RWPE1 (cell line): ENCODE data around the gene XPNPEP2.
A peak's percentile ranks its signal among the peaks of the same experiment; 100 is the strongest.

Experiments used
- CTCF ChIA-PET: fragments of 350-600 bp; sonication (Branson Sonifier 250); formaldehyde crosslinking; extraction: SDS; loops from one replicate; lab custom pipeline; 2021; lab: Yijun Ruan, JAX
- POLR2A ChIA-PET: fragments of 400-600 bp; formaldehyde crosslinking; extraction: SDS; loops from one replicate; lab custom pipeline; 2020; ENCODE audit warnings: antibody characterized with exemption; ENCODE audit not compliant: low non-redundant PET; lab: Yijun Ruan, JAX
- DNase-seq: peaks from one replicate; pipeline ENCODE4 v3.0.0; 2012; ENCODE audit warnings: low spot score
- H3K27ac ChIP-seq: fragments of 450-650 bp; 2 replicates; pipeline ENCODE4 v1.5.1; 2017
- CTCF ChIP-seq: fragments of 450-650 bp; conservative IDR thresholded peaks from 2 replicates; pipeline ENCODE4 v1.5.1; 2017; ENCODE audit warnings: low read depth, mild to moderate bottlenecking

XPNPEP2 gene

GRCh38 chrX:129704491-129704890 lies 34.3 kb upstream of the XPNPEP2 start:
- ChIA-PET CTCF (interaction anchor here (0.6 kb wide), 1 partner anchor 1765 kb away, joined by 6 read pairs; no protein-coding TSS in a partner anchor), POLR2A (no interaction called here)
- H3K27ac ChIP-seq, result no peak overlapping the region
- DNase-seq, result no peak
- no peak for TF ChIP-seq CTCF

GRCh38 chrX:129705377-129705925 lies 33.3 kb upstream of the XPNPEP2 start:
- TF ChIP-seq CTCF, result no peak
- no peak overlapping the region for H3K27ac ChIP-seq
- no peak for DNase-seq
- ChIA-PET POLR2A (no interaction called here), CTCF (interaction anchor here (0.6 kb wide), 2 partner anchors 32 to 1766 kb away, joined by 3 to 6 read pairs; no protein-coding TSS in a partner anchor)

GRCh38 chrX:129705988-129706387 lies 32.8 kb upstream of the XPNPEP2 start:
- H3K27ac ChIP-seq, result no peak overlapping the region
- POLR2A ChIA-PET, result no interaction called here
- CTCF ChIA-PET, result no interaction called here
- no peak for DNase-seq
- no peak for TF ChIP-seq CTCF

GRCh38 chrX:129706400-129707072 lies 32.2 kb upstream of the XPNPEP2 start:
- H3K27ac ChIP-seq, result 0 out of 2 replicates have a peak overlapping the region, but pooled peaks have one; percentile 10
- DNase-seq, result no peak
- no peak for TF ChIP-seq CTCF
- POLR2A ChIA-PET, result no interaction called here
- CTCF ChIA-PET, result no interaction called here

GRCh38 chrX:129714581-129714980 lies 24.2 kb upstream of the XPNPEP2 start:
- no peak for TF ChIP-seq CTCF
- CTCF ChIA-PET, result no interaction called here
- POLR2A ChIA-PET, result no interaction called here
- no peak overlapping the region for H3K27ac ChIP-seq
- DNase-seq, result no peak

GRCh38 chrX:129716507-129716906 lies 22.3 kb upstream of the XPNPEP2 start:
- no peak for TF ChIP-seq CTCF
- H3K27ac ChIP-seq, result no peak overlapping the region
- POLR2A ChIA-PET, result no interaction called here
- DNase-seq, result no peak
- CTCF ChIA-PET, result interaction anchor here (1.5 kb wide), 1 partner anchor 10 kb away, joined by 3 read pairs; no protein-coding TSS in a partner anchor
